Activated naive CD4-positive, alpha-beta T cell treated with anti-CD3 and anti-CD28 coated beads, Interleukin-2, amount 10 ng/mL, durations not matched to agents 7 days and 5 days (primary cell): ENCODE measurements around the gene RAB13.
"Not testable (repeated sequence)": the region's sequence is repeated elsewhere in the genome, so short reads cannot be mapped to it uniquely, and the experiment has no call there.

Experiments used
- CTCF ChIA-PET: fragments of 350-600 bp; sonication (Branson Sonifier 250); formaldehyde crosslinking; loops from one replicate; lab custom pipeline; 2021; ENCODE audit warnings: antibody characterized with exemption; lab: Charles Lee
- DNase-seq: peaks from one replicate; pipeline ENCODE4 v3.0.0-alpha.2; 2020
- H3K27ac Mint-ChIP-seq: one replicate; pipeline ENCODE4 v1.8.0; 2021; ENCODE audit warnings: mild to moderate bottlenecking, moderate library complexity, mixed read lengths
- H3K27me3 Mint-ChIP-seq: one replicate; pipeline ENCODE4 v1.8.0; 2021; ENCODE audit warnings: mild to moderate bottlenecking, mixed read lengths
- H3K36me3 Mint-ChIP-seq: one replicate; pipeline ENCODE4 v1.8.0; 2021; ENCODE audit warnings: mixed read lengths
- H3K4me1 Mint-ChIP-seq: one replicate; pipeline ENCODE4 v1.8.0; 2021; ENCODE audit warnings: mixed read lengths
- H3K4me3 Mint-ChIP-seq: one replicate; pipeline ENCODE4 v1.8.0; 2021; ENCODE audit warnings: mild to moderate bottlenecking, moderate library complexity, mixed read lengths
- H3K9me3 Mint-ChIP-seq: one replicate; pipeline ENCODE4 v1.8.0; 2021; ENCODE audit warnings: mixed read lengths

The RAB13 gene

DNA sequence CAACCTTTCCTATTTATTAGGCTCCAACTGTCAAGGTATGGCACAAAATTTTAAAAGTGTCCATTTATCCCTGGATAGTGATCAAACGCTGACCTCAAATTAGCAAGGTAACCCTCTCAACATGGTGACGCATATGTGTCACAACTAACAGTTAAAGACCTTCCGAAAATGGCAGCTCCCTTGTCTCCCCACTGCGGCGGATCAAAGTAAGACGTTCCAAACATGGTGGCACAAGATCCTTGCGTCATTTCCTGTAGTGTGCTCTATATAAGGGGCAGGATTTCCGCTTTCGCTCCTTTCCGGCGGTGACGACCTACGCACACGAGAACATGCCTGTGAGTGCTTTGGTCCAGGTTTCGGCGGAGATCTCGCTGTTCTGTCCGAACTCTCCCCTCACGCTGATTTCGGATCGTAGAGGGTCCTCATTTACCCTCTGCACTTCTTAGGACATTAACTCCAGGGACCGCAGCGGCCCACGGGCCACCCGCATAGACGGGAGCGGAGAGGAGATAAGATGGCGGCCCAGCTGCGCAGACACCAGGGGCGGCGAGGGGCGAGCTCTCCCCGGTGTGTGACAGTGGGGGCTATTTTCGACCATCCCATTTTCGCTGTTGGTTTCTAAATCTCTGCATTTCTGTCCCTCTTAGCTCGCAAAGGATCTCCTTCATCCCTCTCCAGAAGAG lies 4.5 kb upstream of the RAB13 start, which contains the start of gene RPS27:
Gene RPS27 (plus strand): TSS at position 295 of the 683 bp plus-strand sequence. CDS start 35 bp downstream, at position 330.
- Mint-ChIP-seq H3K27me3 (peaks cover 4% of the 10 kb centered on the region), H3K4me1 (peaks cover 42% of the 10 kb centered on the region), H3K27ac (peak within 1 kb of the TSS; percentile 97), H3K4me3 (peak within 1 kb of the TSS; percentile 93), H3K36me3 (peaks cover 30% of the 10 kb centered on the region), H3K9me3 (no peaks in the 10 kb centered on the region)
- CTCF ChIA-PET = interaction anchor here (1.3 to 1.6 kb wide), 3 partner anchors 44 to 313 kb away, joined by 3 to 5 read pairs (median 4); partner anchors contain the start of gene DENND4B
- DNase-seq = peak; percentile 92

DNA sequence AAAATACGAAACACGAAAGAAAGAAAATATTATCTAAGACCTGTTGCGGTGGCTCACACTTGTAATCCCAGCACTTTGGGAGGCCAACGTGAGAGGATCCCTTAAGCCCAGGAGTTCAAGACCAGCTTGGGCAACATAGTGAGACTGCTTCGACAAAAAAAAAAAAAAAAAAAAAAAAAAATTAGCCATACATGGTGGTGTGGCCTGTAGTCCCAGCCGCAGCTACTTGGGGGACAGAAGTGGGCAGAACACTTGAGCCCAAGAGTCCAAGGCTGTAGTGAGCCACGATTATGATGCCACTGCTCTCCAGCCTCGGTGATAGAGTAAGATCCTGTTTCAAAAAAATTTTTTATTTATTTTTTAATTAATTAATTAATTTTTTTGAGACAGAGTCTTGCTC lies 1.5 kb upstream of the RAB13 start:
- peaks cover 18% of the 10 kb centered on the region for H3K36me3 Mint-ChIP-seq
- CTCF ChIA-PET = interaction anchor here (0.6 to 4.7 kb wide), 24 partner anchors 10 to 482 kb away, joined by 3 to 54 read pairs (median 6); partner anchors contain the start of genes CREB3L4, CRTC2, JTB and SLC27A3
- peaks cover 44% of the 10 kb centered on the region for H3K4me1 Mint-ChIP-seq
- peak overlapping the region; percentile 89 for H3K27ac Mint-ChIP-seq
- peaks cover 18% of the 10 kb centered on the region for H3K27me3 Mint-ChIP-seq
- no peak for DNase-seq
- H3K4me3 Mint-ChIP-seq = no peak overlapping the region
- H3K9me3 Mint-ChIP-seq = no peaks in the 10 kb centered on the region

DNA sequence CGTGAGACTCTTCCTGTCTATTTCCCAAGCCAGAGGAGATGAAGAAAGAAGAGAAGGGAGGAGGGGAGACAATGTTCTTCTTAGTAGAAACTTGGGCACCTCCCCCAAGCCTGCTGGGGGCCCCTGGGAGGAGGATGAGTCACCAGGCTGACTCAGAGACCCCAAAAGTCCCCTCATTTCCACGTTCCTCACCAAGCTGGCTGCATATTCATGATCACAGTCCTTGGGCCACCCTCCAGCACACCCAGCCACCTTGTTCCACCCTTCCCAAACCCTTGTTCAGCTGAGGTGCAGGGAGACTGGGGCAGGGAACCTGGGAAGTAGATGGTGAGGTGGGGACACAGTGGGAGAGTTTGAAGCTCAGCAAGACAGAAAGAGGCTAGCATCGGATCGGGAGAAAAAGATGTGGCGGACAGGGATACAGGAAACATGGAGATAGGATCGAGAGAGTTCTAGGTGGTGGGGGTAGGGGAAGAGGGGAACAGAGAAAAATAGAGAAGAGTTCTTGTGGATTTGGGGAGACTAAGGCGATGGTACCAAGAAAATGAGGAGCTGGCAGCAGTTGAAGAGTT lies 712 bp downstream of the RAB13 start:
- CTCF ChIA-PET = interaction anchor here (0.8 to 4.7 kb wide), 19 partner anchors 8 to 323 kb away, joined by 3 to 54 read pairs (median 6); partner anchors contain the start of genes CREB3L4, CRTC2, DENND4B and JTB
- H3K36me3 Mint-ChIP-seq = no peaks in the 10 kb centered on the region
- DNase-seq = no peak
- H3K4me1 Mint-ChIP-seq = peaks cover 29% of the 10 kb centered on the region
- H3K9me3 Mint-ChIP-seq = no peaks in the 10 kb centered on the region
- H3K27ac Mint-ChIP-seq = peak overlapping the region; percentile 50
- H3K4me3 Mint-ChIP-seq = no peak overlapping the region
- H3K27me3 Mint-ChIP-seq = peaks cover 22% of the 10 kb centered on the region

GRCh38 chr1:153984123-153984894 lies 1.8 kb downstream of the RAB13 start:
- Mint-ChIP-seq H3K4me1 (peaks cover 23% of the 10 kb centered on the region), H3K36me3 (no peaks in the 10 kb centered on the region), H3K9me3 (no peaks in the 10 kb centered on the region), H3K27me3 (peaks cover 22% of the 10 kb centered on the region), H3K27ac (no peak overlapping the region), H3K4me3 (no peak overlapping the region)
- DNase-seq = no peak
- CTCF ChIA-PET = interaction anchor here (0.8 to 4.7 kb wide), 6 partner anchors 17 to 194 kb away, joined by 3 to 54 read pairs (median 7); partner anchors contain the start of genes CREB3L4 and SLC39A1

DNA sequence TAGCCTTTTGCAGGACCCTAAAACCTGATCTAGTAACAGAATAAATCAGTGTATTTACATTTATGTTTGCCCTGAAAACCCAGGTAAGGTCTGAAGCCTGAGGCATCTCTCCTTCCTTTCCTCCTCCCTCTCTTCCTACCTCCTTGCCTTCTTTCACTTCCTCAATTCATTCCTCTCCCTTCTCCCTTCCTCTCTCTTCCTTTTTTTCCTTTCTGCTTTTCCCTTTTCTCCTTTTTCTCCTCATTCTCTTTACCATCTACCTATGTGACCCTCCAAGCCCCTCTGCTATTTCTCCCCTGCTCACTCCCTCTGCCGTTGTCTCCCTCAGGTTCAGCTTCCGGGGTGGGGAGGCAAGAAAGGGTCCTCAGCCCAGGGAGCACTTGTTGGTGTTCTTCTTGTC lies 4.4 kb downstream of the RAB13 start:
- Mint-ChIP-seq H3K27me3 (peaks cover 22% of the 10 kb centered on the region), H3K4me1 (peaks cover 30% of the 10 kb centered on the region)
- CTCF ChIA-PET, H3K9me3 Mint-ChIP-seq, DNase-seq, H3K36me3 Mint-ChIP-seq, H3K27ac Mint-ChIP-seq, H3K4me3 Mint-ChIP-seq: not testable (repeated sequence)

- H3K4me3 Mint-ChIP-seq = peak overlapping the region; percentile 89
- H3K27ac Mint-ChIP-seq = peak overlapping the region; percentile 69
Measured at GRCh38 chr1:153979091-153979490, 7.0 kb downstream of the RAB13 start.

DNA sequence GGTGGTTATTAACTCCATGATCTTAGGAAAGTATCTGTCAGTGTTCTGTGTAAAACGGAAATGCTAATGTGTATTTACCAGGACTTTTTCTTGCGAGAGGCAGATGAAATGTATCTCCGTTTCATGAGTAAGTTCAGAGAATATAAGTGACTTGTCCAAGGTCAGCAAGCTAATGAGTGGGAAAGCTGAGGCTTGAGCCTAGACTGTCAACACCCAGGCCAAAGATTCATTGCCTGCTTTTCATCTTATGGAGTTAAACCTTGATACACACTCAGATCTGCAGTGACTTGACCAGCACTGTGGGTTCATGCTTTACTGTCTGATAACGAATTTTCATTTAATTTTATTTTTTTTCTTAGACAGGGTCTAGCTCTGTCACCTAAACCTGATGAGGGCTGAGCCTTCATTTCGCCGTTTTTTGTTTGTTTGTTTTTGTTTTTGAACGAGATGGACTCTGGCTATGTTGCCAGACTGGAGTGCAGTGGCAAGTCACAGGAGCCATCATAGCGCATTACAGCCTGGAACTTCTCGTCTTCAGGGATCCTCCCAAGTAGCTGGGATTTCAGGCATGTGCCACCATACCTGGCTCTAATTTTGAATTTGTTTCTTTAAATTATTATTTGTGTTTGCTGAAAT lies 7.7 kb downstream of the RAB13 start:
- H3K9me3 Mint-ChIP-seq = no peaks in the 10 kb centered on the region

More at GRCh38 chr1:153979091-153979490, 7.0 kb downstream of the RAB13 start:
- H3K4me1 Mint-ChIP-seq = peaks cover 37% of the 10 kb centered on the region
- DNase-seq, H3K27me3 Mint-ChIP-seq, H3K9me3 Mint-ChIP-seq: not testable (repeated sequence)
- peaks cover 26% of the 10 kb centered on the region for H3K36me3 Mint-ChIP-seq
- CTCF ChIA-PET = interaction anchor here (1.5 to 1.9 kb wide), 2 partner anchors 13 to 32 kb away, joined by 3 to 7 read pairs; partner anchors contain the start of gene DENND4B

DNA sequence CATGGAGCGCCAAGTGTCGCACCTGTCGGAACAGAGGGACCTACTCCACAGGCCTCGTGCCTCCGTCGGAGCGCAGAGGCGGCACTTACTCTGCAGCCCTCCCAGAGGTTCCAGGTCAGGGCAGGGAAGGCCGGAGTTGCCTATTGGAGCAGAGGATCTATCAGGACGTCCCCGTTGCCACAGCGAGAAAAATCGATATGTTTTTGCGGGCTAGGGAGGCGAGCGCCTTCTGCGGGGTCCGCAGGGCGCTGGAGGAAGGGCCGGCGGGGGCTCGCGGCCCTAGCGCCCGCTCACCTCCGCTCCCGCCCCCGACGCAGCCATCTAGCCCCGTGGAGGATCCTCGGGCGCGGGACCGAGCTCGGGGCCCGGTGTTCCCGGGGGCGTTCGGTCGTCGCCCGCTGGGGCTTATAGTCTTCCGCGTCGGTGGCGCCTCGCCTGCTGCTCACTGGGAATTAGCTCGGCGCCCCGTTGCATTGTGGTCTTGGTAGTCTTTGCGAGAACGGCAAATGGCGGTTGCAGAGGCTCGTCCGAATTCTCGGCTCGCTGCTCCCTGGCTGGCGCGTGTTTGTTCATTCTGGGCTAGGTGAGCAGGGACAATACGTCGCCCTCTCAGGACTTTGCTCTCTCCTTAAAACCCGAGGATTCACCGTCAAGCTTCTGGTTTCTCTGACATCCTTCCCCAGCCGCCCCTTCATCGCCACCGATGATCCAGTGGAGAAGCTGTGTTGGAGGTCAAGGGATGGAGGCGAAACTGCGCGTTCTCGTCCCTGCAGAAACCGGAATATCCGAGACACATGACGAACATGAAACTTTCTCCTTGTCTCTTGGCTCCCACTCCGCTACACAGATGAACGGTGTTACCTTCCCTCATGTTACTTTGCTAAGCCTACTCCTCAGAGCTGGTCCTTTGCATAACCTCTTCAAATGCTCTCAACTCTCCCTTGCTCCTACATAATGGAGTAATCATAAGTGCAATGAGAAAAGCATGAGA lies 8.6 kb downstream of the RAB13 start, which contains the start of gene JTB:
Gene JTB (minus strand): TSS at position 425 of the 991 bp plus-strand sequence. CDS start 422 bp downstream, at position 3.
- Mint-ChIP-seq H3K4me3 (peak within 1 kb of the TSS; percentile 89), H3K36me3 (peaks cover 37% of the 10 kb centered on the region), H3K27me3 (peaks cover 4% of the 10 kb centered on the region), H3K4me1 (peaks cover 49% of the 10 kb centered on the region), H3K27ac (peak within 1 kb of the TSS; percentile 92), H3K9me3 (no peaks in the 10 kb centered on the region)
- CTCF ChIA-PET = interaction anchor here (0.6 to 2.2 kb wide), 9 partner anchors 9 to 357 kb away, joined by 3 to 22 read pairs (median 6); partner anchors contain the start of genes CREB3L4, DENND4B and RAB13
- peak; percentile 94 for DNase-seq

More for the DNA sequence above, 7.7 kb downstream of the RAB13 start:
- Mint-ChIP-seq H3K27me3 (peaks cover 4% of the 10 kb centered on the region), H3K4me3 (peak overlapping the region; percentile 89), H3K36me3 (peaks cover 30% of the 10 kb centered on the region), H3K4me1 (peaks cover 42% of the 10 kb centered on the region), H3K27ac (peak overlapping the region; percentile 84)
- DNase-seq = no peak
- CTCF ChIA-PET = interaction anchor here (0.7 to 2.2 kb wide), 7 partner anchors 8 to 181 kb away, joined by 3 to 22 read pairs (median 7); partner anchors contain the start of genes CREB3L4, DENND4B and RAB13

GRCh38 chr1:153976819-153977249 lies 9.3 kb downstream of the RAB13 start:
- CTCF ChIA-PET = interaction anchor here (1.1 to 3.1 kb wide), 7 partner anchors 9 to 180 kb away, joined by 3 to 22 read pairs (median 8); partner anchors contain the start of genes CREB3L4 and RAB13
- H3K36me3 Mint-ChIP-seq = peaks cover 42% of the 10 kb centered on the region
- no peaks in the 10 kb centered on the region for H3K9me3 Mint-ChIP-seq
- peaks cover 2% of the 10 kb centered on the region for H3K27me3 Mint-ChIP-seq
- H3K27ac Mint-ChIP-seq = peak overlapping the region; percentile 92
- DNase-seq = no peak
- peaks cover 56% of the 10 kb centered on the region for H3K4me1 Mint-ChIP-seq
- H3K4me3 Mint-ChIP-seq = peak overlapping the region; percentile 89

DNA sequence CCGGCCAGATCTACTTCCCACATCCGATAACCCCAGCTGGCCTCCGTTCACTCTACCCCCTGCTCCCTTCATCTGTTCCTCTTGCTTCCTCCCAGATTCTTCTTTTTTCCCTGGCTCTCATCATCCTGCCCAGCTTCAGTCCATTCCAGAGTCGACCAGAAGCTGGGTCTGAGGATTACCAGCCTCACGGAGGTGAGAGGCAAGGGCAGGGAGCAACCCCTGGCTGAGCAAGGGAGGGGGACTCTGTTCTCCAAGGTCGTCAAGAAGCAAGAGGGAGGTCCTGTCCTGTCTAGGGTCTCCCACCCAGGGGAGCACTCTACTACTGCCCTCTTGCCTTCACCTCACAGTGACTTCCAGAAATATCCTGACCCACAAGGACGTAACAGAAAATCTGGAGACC lies 12.6 kb downstream of the RAB13 start:
- Mint-ChIP-seq H3K27me3 (no peaks in the 10 kb centered on the region), H3K4me1 (peaks cover 64% of the 10 kb centered on the region), H3K4me3 (no peak overlapping the region), H3K36me3 (peaks cover 42% of the 10 kb centered on the region), H3K27ac (no peak overlapping the region), H3K9me3 (no peaks in the 10 kb centered on the region)
- DNase-seq = no peak
- CTCF ChIA-PET = interaction anchor here (1.3 to 3.1 kb wide), 2 partner anchors 13 kb away, joined by 3 to 18 read pairs; partner anchors contain the start of gene RAB13

GRCh38 chr1:153973071-153973470 lies 13.1 kb downstream of the RAB13 start:
- Mint-ChIP-seq H3K9me3 (no peaks in the 10 kb centered on the region), H3K4me3 (no peak overlapping the region), H3K36me3 (peaks cover 42% of the 10 kb centered on the region), H3K27ac (no peak overlapping the region), H3K27me3 (no peaks in the 10 kb centered on the region), H3K4me1 (peaks cover 64% of the 10 kb centered on the region)
- CTCF ChIA-PET = interaction anchor here (1.2 to 1.3 kb wide), 2 partner anchors 11 to 14 kb away, joined by 3 read pairs; partner anchors contain the start of gene RAB13
- DNase-seq = no peak

GRCh38 chr1:153970346-153970745 lies 15.8 kb downstream of the RAB13 start:
- peaks cover 68% of the 10 kb centered on the region for H3K4me1 Mint-ChIP-seq
- no peak overlapping the region for H3K4me3 Mint-ChIP-seq
- DNase-seq = no peak
- no peaks in the 10 kb centered on the region for H3K27me3 Mint-ChIP-seq
- no peaks in the 10 kb centered on the region for H3K9me3 Mint-ChIP-seq
- peaks cover 34% of the 10 kb centered on the region for H3K36me3 Mint-ChIP-seq
- H3K27ac Mint-ChIP-seq = no peak overlapping the region
- CTCF ChIA-PET = no interaction called here
